ENCODE results near the gene SLC24A1.
A peak's percentile ranks its signal among the peaks of the same experiment; 100 is the strongest.

GRCh38 chr15:65638681-65639089 is 16.9 kb downstream of the SLC24A1 start:
- TF ChIP-seq POLR2A (IDR thresholded peaks at IDR 0.05): no peak
- TF ChIP-seq CTCF (IDR thresholded peaks at IDR 0.05): peak; percentile 62 to 80 (median 74)

Measured in esophagus squamous epithelium (tissue), 4 donors.